ENCODE results near the gene NUDT8. TPM values are rescaled to one million over a fixed set of nuclear protein-coding genes. Genes with fewer than 3 reads are reported as not detected.
"Not testable (repeated sequence)": the region's sequence is repeated elsewhere in the genome, so short reads cannot be mapped to it uniquely, and the experiment has no call there.

The NUDT8 gene
- total and polyA plus RNA-seq, 7 donors, result 3.6 to 63.1 (median 10.9) TPM

DNA sequence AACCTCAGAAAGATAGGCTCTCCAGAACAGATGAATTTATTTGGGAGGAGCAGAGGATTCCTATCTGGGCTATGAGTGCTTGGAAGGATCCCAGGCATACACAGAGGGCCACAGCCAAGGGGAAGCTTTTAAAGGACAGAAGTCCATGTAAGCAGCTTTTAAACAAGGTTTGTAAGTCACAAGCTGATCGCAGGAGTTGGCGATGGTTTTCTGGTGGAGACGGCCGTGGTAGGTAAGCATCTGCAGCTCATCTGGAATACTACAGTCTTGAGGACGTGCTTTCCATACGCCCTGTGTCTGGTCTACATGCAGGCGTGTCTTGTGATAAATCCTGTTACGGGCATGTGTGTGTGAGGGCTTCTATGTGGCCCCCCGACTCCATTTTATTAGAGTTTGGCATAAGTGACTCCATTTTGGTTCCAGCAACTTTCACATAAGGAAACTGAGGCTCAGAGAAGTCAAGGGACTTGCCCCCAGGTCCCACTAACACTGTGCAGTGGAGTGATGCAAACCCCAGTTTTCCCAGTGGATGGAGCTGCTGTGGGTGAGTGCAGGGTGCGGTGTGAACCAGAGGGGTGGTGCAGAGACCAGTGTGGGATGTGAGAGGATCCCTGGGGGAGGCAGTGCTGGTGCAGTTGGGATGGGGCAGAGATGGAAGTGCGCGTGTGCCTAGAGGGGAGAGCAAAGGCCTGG lies 32.6 kb upstream of the NUDT8 start:
- intact Hi-C loops (cut with DNase I), result no loop called here
- 89 to 94% methylated on average over 12 of the region's 12 CpGs for WGBS, 2 donors
- Histone ChIP-seq H3K27ac (no peak overlapping the region), H3K36me3 (no peaks in the 10 kb centered on the region), H3K4me3 (no peak overlapping the region), H3K4me1 (no peaks in the 10 kb centered on the region), H3K9me3 (no peaks in the 10 kb centered on the region), H3K27me3 (no peaks in the 10 kb centered on the region)
- no peak for DNase-seq
- TF ChIP-seq POLR2A (IDR thresholded peaks at IDR 0.05) (no peak), EP300 (IDR thresholded peaks at IDR 0.05) (no peak)
- TF ChIP-seq, protein P1, sequence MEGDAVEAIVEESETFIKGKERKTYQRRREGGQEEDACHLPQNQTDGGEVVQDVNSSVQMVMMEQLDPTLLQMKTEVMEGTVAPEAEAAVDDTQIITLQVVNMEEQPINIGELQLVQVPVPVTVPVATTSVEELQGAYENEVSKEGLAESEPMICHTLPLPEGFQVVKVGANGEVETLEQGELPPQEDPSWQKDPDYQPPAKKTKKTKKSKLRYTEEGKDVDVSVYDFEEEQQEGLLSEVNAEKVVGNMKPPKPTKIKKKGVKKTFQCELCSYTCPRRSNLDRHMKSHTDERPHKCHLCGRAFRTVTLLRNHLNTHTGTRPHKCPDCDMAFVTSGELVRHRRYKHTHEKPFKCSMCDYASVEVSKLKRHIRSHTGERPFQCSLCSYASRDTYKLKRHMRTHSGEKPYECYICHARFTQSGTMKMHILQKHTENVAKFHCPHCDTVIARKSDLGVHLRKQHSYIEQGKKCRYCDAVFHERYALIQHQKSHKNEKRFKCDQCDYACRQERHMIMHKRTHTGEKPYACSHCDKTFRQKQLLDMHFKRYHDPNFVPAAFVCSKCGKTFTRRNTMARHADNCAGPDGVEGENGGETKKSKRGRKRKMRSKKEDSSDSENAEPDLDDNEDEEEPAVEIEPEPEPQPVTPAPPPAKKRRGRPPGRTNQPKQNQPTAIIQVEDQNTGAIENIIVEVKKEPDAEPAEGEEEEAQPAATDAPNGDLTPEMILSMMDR (IDR thresholded peaks at IDR 0.05), result no peak

DNA sequence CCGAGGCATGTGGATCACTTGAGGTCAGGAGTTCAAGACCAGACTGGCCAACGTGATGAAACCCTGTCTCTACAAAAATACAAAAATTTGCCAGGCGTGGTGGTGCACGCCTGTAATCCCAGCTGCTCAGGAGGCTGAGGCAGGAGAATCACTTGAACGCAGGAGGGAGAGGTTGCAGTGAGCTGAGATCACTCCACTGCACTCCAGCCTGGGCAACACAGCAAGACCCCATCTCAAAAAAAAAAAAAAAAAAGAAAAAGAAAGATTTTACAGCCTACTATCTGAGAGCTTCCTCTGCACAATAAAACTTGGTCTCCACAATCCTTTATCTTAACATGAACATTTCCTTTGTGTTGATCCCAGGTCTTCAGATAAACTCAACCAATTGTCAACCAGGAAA lies 31.0 kb upstream of the NUDT8 start:
- H3K27ac ChIP-seq; intact Hi-C loops (cut with DNase I); H3K9me3 ChIP-seq; H3K4me3 ChIP-seq; H3K4me1 ChIP-seq; H3K36me3 ChIP-seq; DNase-seq; H3K27me3 ChIP-seq: not testable (repeated sequence)
- WGBS, 2 donors, result 59 to 82% methylated on average over 5 of the region's 5 CpGs

GRCh38 chr11:67659651-67660165 lies 30.0 kb upstream of the NUDT8 start:
- TF ChIP-seq, protein P1 (IDR thresholded peaks at IDR 0.05), result peak in 1 of 4 experiments; percentile 42
- H3K27ac ChIP-seq, DNase-seq, H3K9me3 ChIP-seq, H3K36me3 ChIP-seq, H3K4me1 ChIP-seq, H3K27me3 ChIP-seq, H3K4me3 ChIP-seq: not testable (repeated sequence)
- 47 to 65% methylated on average over 5 of the region's 5 CpGs for WGBS, 2 donors
- intact Hi-C loops (cut with DNase I), result loop anchor here (2.0 to 10.0 kb wide), 3 partner anchors 29 to 87 kb away; no protein-coding TSS in a partner anchor

- H3K4me3 ChIP-seq, result no peak overlapping the region
- no peaks in the 10 kb centered on the region for H3K36me3 ChIP-seq
- WGBS, 2 donors, result 39 to 41% methylated on average over 3 of the region's 3 CpGs
- TF ChIP-seq POLR2A (IDR thresholded peaks at IDR 0.05), result no peak
- TF ChIP-seq, protein P1 (IDR thresholded peaks at IDR 0.05), result no peak
- no peak for TF ChIP-seq POLR2AphosphoS5 (IDR thresholded peaks at IDR 0.05)
- no peak for TF ChIP-seq EP300 (IDR thresholded peaks at IDR 0.05)
- H3K27ac ChIP-seq, result no peak overlapping the region
- no peaks in the 10 kb centered on the region for H3K4me1 ChIP-seq
- intact Hi-C loops (cut with DNase I), result loop anchor here (5.0 to 10.0 kb wide), 2 partner anchors 48 to 85 kb away; no protein-coding TSS in a partner anchor
- H3K9me3 ChIP-seq, result no peaks in the 10 kb centered on the region
- no peak for DNase-seq
- H3K27me3 ChIP-seq, result no peaks in the 10 kb centered on the region
Observed at GRCh38 chr11:67657300-67657699, 27.6 kb upstream of the NUDT8 start.

DNA sequence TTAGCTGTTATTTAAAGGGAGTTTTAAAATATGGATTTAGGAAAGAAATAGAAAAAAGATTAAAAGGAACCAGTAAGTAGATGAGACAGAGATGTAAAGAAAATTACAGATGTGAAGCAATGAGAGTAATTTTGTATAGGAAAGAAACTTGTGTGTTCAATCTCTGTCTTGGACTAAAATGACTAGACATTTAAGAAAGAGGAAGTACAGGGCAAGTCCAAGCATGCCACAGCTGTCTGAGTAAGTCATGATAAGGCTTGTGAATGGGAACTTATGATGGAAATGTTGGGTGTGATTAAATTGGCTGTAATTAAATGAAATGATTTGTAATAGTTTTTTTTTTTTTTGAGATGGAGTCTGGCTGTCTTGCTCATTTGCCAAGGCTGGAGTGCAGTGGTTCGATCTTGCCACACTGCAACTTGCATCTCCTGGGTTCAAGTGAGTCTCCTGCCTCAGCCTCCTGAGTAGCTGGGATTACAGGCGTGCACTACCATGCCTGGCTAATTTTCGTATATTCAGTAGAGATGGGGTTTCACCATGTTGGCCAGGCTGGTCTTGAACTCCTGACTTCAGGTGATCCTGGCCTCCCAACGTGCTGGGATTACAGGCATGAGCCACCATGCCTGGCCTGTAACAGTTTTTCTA lies 26.7 kb upstream of the NUDT8 start:
- intact Hi-C loops (cut with DNase I), result loop anchor here (5.0 to 10.0 kb wide), 2 partner anchors 48 to 84 kb away; no protein-coding TSS in a partner anchor
- peaks cover 0 to 3% (median 0%) of the 10 kb centered on the region in 3 donors for H3K27me3 ChIP-seq
- H3K9me3 ChIP-seq, result no peaks in the 10 kb centered on the region
- no peak for DNase-seq
- WGBS, 2 donors, result 94% methylated on average over 4 of the region's 4 CpGs
- TF ChIP-seq POLR2AphosphoS5 (IDR thresholded peaks at IDR 0.05), result no peak
- no peak for TF ChIP-seq EP300 (IDR thresholded peaks at IDR 0.05)
- no peak for TF ChIP-seq POLR2A (IDR thresholded peaks at IDR 0.05)
- TF ChIP-seq, protein P1 (IDR thresholded peaks at IDR 0.05), result no peak
- H3K36me3 ChIP-seq, result no peaks in the 10 kb centered on the region
- no peak overlapping the region for H3K27ac ChIP-seq
- H3K4me1 ChIP-seq, result no peaks in the 10 kb centered on the region
- no peak overlapping the region for H3K4me3 ChIP-seq
